ENCODE measurements around the gene RFX8. TPM values are rescaled to one million over a fixed set of nuclear protein-coding genes. Genes with fewer than 3 reads are reported as not detected.

RFX8 gene
- total and polyA plus RNA-seq, 2 of the 8 experiments (the other 6 are each of a cell fraction or from before 2014, with no cell fraction given), result 0.60 to 0.97 TPM

- H3K27ac ChIP-seq (ENCODE audit: low read depth, low read length), result no peak overlapping the region
- H4K91ac ChIP-seq (replicated peaks; ENCODE audit: insufficient read length, low read length), result no peak overlapping the region
- H3K23me2 ChIP-seq (ENCODE audit: low read depth, low read length), result no peaks in the 10 kb centered on the region
- no peaks in the 10 kb centered on the region for H3K9me3 ChIP-seq (ENCODE audit: insufficient read depth in 2 of 2, low read depth in 1 of 2, low read length in 1 of 2)
- H2BK20ac ChIP-seq (ENCODE audit: low read length), result no peak overlapping the region
- H4K8ac ChIP-seq (ENCODE audit: extremely low read depth, insufficient read depth, low read length), result no peak overlapping the region
- H4K20me1 ChIP-seq (replicated peaks in 1 of 2; ENCODE audit: control insufficient read depth in 1 of 2, insufficient read depth in 2 of 2, low read length in 2 of 2), result no peaks in the 10 kb centered on the region
- H3K9ac ChIP-seq (replicated peaks in 1 of 4; ENCODE audit: extremely low read depth in 1 of 4, low read depth in 3 of 4, low read length in 3 of 4), result no peak overlapping the region
- H3K23ac ChIP-seq (ENCODE audit: insufficient read length), result no peak overlapping the region
- TF ChIP-seq KDM4A (IDR thresholded peaks at IDR 0.05; ENCODE audit: low read depth, low read length, severe bottlenecking), result no peak
- TF ChIP-seq E2F6 (IDR thresholded peaks at IDR 0.05), result no peak
- TF ChIP-seq GABPA (IDR thresholded peaks at IDR 0.05; ENCODE audit: borderline replicate concordance, insufficient read depth, low read length), result no peak
- TF ChIP-seq BRCA1 (IDR thresholded peaks at IDR 0.05; ENCODE audit: low read depth, low read length), result no peak
- TF ChIP-seq TBP (IDR thresholded peaks at IDR 0.05; ENCODE audit: low read depth, low read length), result no peak
- TF ChIP-seq USF2 (IDR thresholded peaks at IDR 0.05; ENCODE audit: low read length), result no peak
- no peak for TF ChIP-seq ZNF274 (IDR thresholded peaks at IDR 0.05; ENCODE audit: borderline replicate concordance, extremely low read depth, low read length)
- TF ChIP-seq ATF2 (IDR thresholded peaks at IDR 0.05; ENCODE audit: low read length), result no peak
- TF ChIP-seq SIX5 (IDR thresholded peaks at IDR 0.05; ENCODE audit: low read depth, low read length), result no peak
- H3K79me2 ChIP-seq (ENCODE audit: control insufficient read depth in 1 of 2, insufficient read depth in 2 of 2, low read length in 2 of 2), result no peaks in the 10 kb centered on the region
- no peak overlapping the region for H2BK15ac ChIP-seq (ENCODE audit: low read length)
- no peaks in the 10 kb centered on the region for H3K79me1 ChIP-seq (ENCODE audit: low read depth, low read length)
- 87% methylated on average over 4 of the region's 4 CpGs; no CpG with 5 or more reads in 1 of the 2 experiments for WGBS, 2 experiments (ENCODE audit: extremely low coverage in 1 of 2, insufficient coverage in 1 of 2, insufficient read length in 1 of 2, insufficient replicate concordance in 2 of 2, low coverage in 1 of 2, low lambda C conversion rate in 2 of 2, missing lambda C conversion rate in 1 of 2)
- H2AK5ac ChIP-seq (ENCODE audit: low read depth, low read length), result no peak overlapping the region
- no peak overlapping the region for H2AFZ ChIP-seq (ENCODE audit: low read length)
- DNase-seq (ENCODE audit: low read depth in 1 of 2, low spot score in 2 of 2) (no peak), FAIRE-seq (no peak)
- CTCF ChIA-PET (ENCODE audit: partially characterized antibody), result interaction anchor here (0.7 kb wide), 2 partner anchors 90 to 1233 kb away, joined by 3 to 6 read pairs; no protein-coding TSS in a partner anchor
- no peaks in the 10 kb centered on the region for H3K27me3 ChIP-seq (replicated peaks in 1 of 4; ENCODE audit: control insufficient read depth in 3 of 4, extremely low read depth in 1 of 4, insufficient read depth in 3 of 4, low read length in 3 of 4)
- H3K14ac ChIP-seq (ENCODE audit: insufficient read length), result no peak overlapping the region
- H3K4me1 ChIP-seq (replicated peaks in 1 of 4; ENCODE audit: control insufficient read depth in 3 of 4, insufficient read depth in 4 of 4, low read length in 3 of 4), result no peaks in the 10 kb centered on the region
- no peak overlapping the region for H3K4me3 ChIP-seq (ENCODE audit: extremely low read depth in 1 of 4, insufficient read depth in 2 of 4, low read depth in 3 of 4, low read length in 4 of 4)
- no peak overlapping the region for H2BK5ac ChIP-seq (ENCODE audit: low read depth, low read length)
- H3K18ac ChIP-seq (ENCODE audit: extremely low read depth, low read length), result no peak overlapping the region
- H3K56ac ChIP-seq (replicated peaks; ENCODE audit: insufficient read length, low read depth, low read length), result no peak overlapping the region
- H2BK12ac ChIP-seq (ENCODE audit: low read depth, low read length), result no peak overlapping the region
- H4K5ac ChIP-seq (ENCODE audit: insufficient read length, low read depth, low read length), result no peak overlapping the region
- H3K4me2 ChIP-seq (ENCODE audit: insufficient read depth in 1 of 2, low read depth in 2 of 2, low read length in 2 of 2), result no peak overlapping the region
- no peak overlapping the region for H3K4ac ChIP-seq (replicated peaks; ENCODE audit: insufficient read length, low read depth, low read length)
- POLR2A ChIA-PET (ENCODE audit: partially characterized antibody), result no interaction called here
- H3K36me3 ChIP-seq (ENCODE audit: control insufficient read depth in 2 of 4, insufficient read depth in 4 of 4, low read length in 3 of 4), result no peaks in the 10 kb centered on the region
- H2BK120ac ChIP-seq (replicated peaks; ENCODE audit: low read depth, low read length), result no peak overlapping the region
Observed at GRCh38 chr2:101496279-101496678, 21.4 kb upstream of the RFX8 start.

Measured in H1 (cell line).